K562 (cell line): ENCODE results near the gene IQCE. TPM values are rescaled to one million over a fixed set of nuclear protein-coding genes. Genes with fewer than 3 reads are reported as not detected.

Experiments used
- EGR1 ChIP-seq: fragments of 450-650 bp; conservative IDR thresholded peaks from 2 replicates; pipeline ENCODE4 v1.6.1; 2017; ENCODE audit warnings: mild to moderate bottlenecking
- GTF2E2 ChIP-seq: fragments of 200-800 bp; sonication (Bioruptor generic); IDR thresholded peaks from 2 replicates; pipeline ENCODE4 v1.6.1; 2016; ENCODE audit warnings: missing genetic modification characterization, missing compliant biosample characterization
- HDGF ChIP-seq: fragments of 450-650 bp; IDR thresholded peaks from 2 replicates; pipeline ENCODE4 v1.6.1; 2016
- MYBL2 ChIP-seq, 2 experiments: fragments of 450-650 bp in 1 of 2; sonication (generic) in 1 of 2; formaldehyde crosslinking in 1 of 2; IDR thresholded peaks; 2 replicates each; pipeline versions ENCODE4 v1.6.1 to v1.8.1; 2017 to 2022; ENCODE audit warnings: borderline replicate concordance in 1 of 2, inconsistent platforms in 1 of 2, low read depth in 1 of 2, mild to moderate bottlenecking in 1 of 2, missing genetic modification reagents in 1 of 2, moderate library complexity in 1 of 2
- POLR2H ChIP-seq: IDR thresholded peaks from 2 replicates; pipeline ENCODE4 v1.6.1; 2016; ENCODE audit warnings: missing genetic modification characterization, low read depth, mild to moderate bottlenecking, control low read depth, missing compliant biosample characterization, moderate library complexity
- SETDB1 ChIP-seq: IDR thresholded peaks from one replicate; pipeline ENCODE4 v1.6.1; 2012; ENCODE audit warnings: low read length, control low read depth, inconsistent platforms
- SMC3 ChIP-seq: conservative IDR thresholded peaks from 2 replicates; pipeline ENCODE4 v1.6.1; 2011; ENCODE audit warnings: low read depth, low read length, improper control_type of control experiment; ENCODE audit not compliant: insufficient read depth
- ZNF778 ChIP-seq: fragments of 450-650 bp; formaldehyde crosslinking; IDR thresholded peaks from 2 replicates; pipeline ENCODE4 v1.4.0; 2020; ENCODE audit warnings: mild to moderate bottlenecking, moderate library complexity
- polyA plus RNA-seq, 8 experiments: library from polyadenylated mRNA; depleted of rRNA in 4 of 8; stranded (reverse) in 5 of 8; unstranded in 3 of 8; fragments of >200 nt; fragmentation: Nextera tagmentation in 2 of 8; fragmentation: Illumina TruSeq in 1 of 8; extraction: Ambion mirVana in 2 of 8; extraction: Trizol in 1 of 8; gene quantifications; 2 replicates each; pipeline versions ENCODE4 v1.2.1 to v1.2.3, GENCODE V29; 2011 to 2014; ENCODE audit warnings: inconsistent platforms in 1 of 8, missing spikeins in 1 of 8
- total RNA-seq, 7 experiments: library from RNA; depleted of rRNA in 6 of 7; stranded (reverse); fragments of >200 nt in 6 of 7; fragmentation: Illumina TruSeq in 2 of 7; extraction: Trizol in 2 of 7; gene quantifications; 2 replicates each; pipeline versions ENCODE4 v1.2.1 to v1.2.3, GENCODE V29; 2011 to 2021; ENCODE audit warnings: low replicate concordance in 1 of 7
- TF ChIP-seq, protein P1 (sequence below): IDR thresholded peaks from 2 replicates; pipeline ENCODE4 v1.6.1; 2012; ENCODE audit warnings: low read depth, low read length, improper control_type of control experiment, borderline replicate concordance
- TF ChIP-seq, protein P2 (sequence below): sonication (generic); formaldehyde crosslinking; IDR thresholded peaks from 2 replicates; pipeline ENCODE4 v1.8.0; 2022; ENCODE audit warnings: missing genetic modification reagents, mild to moderate bottlenecking, borderline replicate concordance
- TF ChIP-seq, protein P3 (sequence below): fragments of 250-450 bp; sonication (Bioruptor Pico); IDR thresholded peaks from 2 replicates; pipeline ENCODE4 v1.5.1; 2021; ENCODE audit warnings: mild to moderate bottlenecking
- TF ChIP-seq, protein P4 (sequence below): fragments of 250-450 bp; sonication (Bioruptor Pico); IDR thresholded peaks from 2 replicates; pipeline ENCODE4 v1.9.0; 2021; ENCODE audit warnings: mild to moderate bottlenecking, inconsistent platforms
- TF ChIP-seq, protein P5 (sequence below): sonication (generic); formaldehyde crosslinking; IDR thresholded peaks from 2 replicates; pipeline ENCODE4 v1.8.0; 2023; ENCODE audit warnings: mild to moderate bottlenecking, missing genetic modification reagents

IQCE gene
- total and polyA plus RNA-seq, 9 of the 15 experiments (the other 6 are each of a cell fraction or from before 2014, with no cell fraction given), result 0.18 to 8.5 (median 4.2) TPM

DNA sequence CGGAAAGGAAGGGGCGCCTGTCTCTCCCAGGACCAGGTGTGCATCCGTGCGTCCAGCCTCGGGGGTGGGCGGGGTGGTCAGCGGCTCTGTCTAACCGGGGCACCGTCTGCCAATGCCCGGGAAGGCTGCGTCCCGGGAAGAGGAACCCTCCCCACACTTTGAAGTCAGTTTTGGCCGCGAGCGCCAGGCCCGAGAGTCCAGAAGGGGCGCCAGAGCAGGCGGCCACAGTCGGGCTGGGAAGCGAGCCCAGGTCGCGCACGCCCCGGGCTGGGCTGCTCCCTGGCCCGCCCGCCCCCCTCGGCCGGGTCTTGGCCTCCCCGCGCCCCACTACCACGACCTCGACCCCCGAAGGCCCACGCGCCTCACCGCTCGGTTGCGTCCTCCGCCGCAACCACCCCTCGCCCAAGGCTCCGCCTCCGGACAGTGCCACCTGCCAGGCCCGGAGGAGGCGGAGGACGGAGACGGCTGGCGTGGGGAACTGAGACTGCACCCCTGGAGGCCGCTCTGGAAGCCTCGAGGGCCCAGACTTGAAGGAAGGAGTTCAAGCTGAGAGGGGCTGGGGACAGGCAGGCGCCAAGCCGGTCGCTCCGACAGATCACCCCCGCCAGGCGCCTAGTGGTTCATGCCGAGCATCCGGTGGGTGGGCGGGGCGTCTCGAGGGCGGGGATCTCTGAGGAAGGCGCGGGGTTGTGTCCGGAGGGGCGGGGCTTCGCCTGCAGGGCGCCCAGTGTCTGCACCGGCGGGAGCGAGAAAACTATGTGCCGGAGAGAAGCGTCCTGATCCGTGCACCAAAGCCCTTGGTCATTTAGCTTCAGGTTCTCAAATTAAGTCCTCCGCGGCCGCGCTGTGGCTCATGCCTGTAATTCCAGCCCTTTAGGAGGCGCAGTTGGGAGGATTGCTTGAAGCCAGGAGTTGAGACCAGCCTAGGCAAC is 3.4 kb upstream of the IQCE start, which contains the start of gene BRAT1 (continued):
- TF ChIP-seq, protein P1, sequence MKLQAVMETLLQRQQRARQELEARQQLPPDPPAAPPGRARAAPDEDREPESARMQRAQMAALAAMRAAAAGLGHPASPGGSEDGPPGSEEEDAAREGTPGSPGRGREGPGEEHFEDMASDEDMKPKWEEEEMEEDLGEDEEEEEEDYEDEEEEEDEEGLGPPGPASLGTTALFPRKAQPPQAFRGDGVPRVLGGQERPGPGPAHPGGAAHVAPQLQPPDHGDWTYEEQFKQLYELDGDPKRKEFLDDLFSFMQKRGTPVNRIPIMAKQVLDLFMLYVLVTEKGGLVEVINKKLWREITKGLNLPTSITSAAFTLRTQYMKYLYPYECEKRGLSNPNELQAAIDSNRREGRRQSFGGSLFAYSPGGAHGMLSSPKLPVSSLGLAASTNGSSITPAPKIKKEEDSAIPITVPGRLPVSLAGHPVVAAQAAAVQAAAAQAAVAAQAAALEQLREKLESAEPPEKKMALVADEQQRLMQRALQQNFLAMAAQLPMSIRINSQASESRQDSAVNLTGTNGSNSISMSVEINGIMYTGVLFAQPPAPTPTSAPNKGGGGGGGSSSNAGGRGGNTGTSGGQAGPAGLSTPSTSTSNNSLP, result no peak
- TF ChIP-seq, protein P2, sequence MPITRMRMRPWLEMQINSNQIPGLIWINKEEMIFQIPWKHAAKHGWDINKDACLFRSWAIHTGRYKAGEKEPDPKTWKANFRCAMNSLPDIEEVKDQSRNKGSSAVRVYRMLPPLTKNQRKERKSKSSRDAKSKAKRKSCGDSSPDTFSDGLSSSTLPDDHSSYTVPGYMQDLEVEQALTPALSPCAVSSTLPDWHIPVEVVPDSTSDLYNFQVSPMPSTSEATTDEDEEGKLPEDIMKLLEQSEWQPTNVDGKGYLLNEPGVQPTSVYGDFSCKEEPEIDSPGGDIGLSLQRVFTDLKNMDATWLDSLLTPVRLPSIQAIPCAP (CRISPR knock-in tag), result no peak
- no peak for TF ChIP-seq SETDB1
- TF ChIP-seq, protein P3, sequence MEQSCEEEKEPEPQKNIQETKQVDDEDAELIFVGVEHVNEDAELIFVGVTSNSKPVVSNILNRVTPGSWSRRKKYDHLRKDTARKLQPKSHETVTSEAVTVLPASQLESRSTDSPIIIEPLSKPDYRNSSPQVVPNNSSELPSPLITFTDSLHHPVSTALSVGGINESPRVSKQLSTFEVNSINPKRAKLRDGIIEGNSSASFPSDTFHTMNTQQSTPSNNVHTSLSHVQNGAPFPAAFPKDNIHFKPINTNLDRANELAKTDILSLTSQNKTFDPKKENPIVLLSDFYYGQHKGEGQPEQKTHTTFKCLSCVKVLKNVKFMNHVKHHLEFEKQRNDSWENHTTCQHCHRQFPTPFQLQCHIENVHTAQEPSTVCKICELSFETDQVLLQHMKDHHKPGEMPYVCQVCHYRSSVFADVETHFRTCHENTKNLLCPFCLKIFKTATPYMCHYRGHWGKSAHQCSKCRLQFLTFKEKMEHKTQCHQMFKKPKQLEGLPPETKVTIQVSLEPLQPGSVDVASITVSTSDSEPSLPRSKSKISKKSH, result no peak
- TF ChIP-seq GTF2E2 (tag), result no peak
- TF ChIP-seq, protein P4, sequence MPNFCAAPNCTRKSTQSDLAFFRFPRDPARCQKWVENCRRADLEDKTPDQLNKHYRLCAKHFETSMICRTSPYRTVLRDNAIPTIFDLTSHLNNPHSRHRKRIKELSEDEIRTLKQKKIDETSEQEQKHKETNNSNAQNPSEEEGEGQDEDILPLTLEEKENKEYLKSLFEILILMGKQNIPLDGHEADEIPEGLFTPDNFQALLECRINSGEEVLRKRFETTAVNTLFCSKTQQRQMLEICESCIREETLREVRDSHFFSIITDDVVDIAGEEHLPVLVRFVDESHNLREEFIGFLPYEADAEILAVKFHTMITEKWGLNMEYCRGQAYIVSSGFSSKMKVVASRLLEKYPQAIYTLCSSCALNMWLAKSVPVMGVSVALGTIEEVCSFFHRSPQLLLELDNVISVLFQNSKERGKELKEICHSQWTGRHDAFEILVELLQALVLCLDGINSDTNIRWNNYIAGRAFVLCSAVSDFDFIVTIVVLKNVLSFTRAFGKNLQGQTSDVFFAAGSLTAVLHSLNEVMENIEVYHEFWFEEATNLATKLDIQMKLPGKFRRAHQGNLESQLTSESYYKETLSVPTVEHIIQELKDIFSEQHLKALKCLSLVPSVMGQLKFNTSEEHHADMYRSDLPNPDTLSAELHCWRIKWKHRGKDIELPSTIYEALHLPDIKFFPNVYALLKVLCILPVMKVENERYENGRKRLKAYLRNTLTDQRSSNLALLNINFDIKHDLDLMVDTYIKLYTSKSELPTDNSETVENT (CRISPR knock-in tag), result no peak
- TF ChIP-seq, protein P5, sequence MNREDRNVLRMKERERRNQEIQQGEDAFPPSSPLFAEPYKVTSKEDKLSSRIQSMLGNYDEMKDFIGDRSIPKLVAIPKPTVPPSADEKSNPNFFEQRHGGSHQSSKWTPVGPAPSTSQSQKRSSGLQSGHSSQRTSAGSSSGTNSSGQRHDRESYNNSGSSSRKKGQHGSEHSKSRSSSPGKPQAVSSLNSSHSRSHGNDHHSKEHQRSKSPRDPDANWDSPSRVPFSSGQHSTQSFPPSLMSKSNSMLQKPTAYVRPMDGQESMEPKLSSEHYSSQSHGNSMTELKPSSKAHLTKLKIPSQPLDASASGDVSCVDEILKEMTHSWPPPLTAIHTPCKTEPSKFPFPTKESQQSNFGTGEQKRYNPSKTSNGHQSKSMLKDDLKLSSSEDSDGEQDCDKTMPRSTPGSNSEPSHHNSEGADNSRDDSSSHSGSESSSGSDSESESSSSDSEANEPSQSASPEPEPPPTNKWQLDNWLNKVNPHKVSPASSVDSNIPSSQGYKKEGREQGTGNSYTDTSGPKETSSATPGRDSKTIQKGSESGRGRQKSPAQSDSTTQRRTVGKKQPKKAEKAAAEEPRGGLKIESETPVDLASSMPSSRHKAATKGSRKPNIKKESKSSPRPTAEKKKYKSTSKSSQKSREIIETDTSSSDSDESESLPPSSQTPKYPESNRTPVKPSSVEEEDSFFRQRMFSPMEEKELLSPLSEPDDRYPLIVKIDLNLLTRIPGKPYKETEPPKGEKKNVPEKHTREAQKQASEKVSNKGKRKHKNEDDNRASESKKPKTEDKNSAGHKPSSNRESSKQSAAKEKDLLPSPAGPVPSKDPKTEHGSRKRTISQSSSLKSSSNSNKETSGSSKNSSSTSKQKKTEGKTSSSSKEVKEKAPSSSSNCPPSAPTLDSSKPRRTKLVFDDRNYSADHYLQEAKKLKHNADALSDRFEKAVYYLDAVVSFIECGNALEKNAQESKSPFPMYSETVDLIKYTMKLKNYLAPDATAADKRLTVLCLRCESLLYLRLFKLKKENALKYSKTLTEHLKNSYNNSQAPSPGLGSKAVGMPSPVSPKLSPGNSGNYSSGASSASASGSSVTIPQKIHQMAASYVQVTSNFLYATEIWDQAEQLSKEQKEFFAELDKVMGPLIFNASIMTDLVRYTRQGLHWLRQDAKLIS (CRISPR knock-in tag), result no peak
- no peak for TF ChIP-seq MYBL2 (IDR thresholded peaks at IDR 0.05; ENCODE audit: low read depth)
- no peak for TF ChIP-seq MYBL2 (CRISPR knock-in tag; IDR thresholded peaks at IDR 0.05; ENCODE audit: borderline replicate concordance)
- TF ChIP-seq POLR2H (tag), result peak; percentile 48; the same call in 1 of the 2 replicates
- no peak for TF ChIP-seq SMC3
- peak; percentile 62 for TF ChIP-seq EGR1
- no peak for TF ChIP-seq ZNF778 (CRISPR knock-in tag)
- TF ChIP-seq HDGF, result no peak
